ENCODE measurements around the gene CHMP2A.
"Not testable (repeated sequence)": the region's sequence is repeated elsewhere in the genome, so short reads cannot be mapped to it uniquely, and the experiment has no call there.

CHMP2A gene

DNA sequence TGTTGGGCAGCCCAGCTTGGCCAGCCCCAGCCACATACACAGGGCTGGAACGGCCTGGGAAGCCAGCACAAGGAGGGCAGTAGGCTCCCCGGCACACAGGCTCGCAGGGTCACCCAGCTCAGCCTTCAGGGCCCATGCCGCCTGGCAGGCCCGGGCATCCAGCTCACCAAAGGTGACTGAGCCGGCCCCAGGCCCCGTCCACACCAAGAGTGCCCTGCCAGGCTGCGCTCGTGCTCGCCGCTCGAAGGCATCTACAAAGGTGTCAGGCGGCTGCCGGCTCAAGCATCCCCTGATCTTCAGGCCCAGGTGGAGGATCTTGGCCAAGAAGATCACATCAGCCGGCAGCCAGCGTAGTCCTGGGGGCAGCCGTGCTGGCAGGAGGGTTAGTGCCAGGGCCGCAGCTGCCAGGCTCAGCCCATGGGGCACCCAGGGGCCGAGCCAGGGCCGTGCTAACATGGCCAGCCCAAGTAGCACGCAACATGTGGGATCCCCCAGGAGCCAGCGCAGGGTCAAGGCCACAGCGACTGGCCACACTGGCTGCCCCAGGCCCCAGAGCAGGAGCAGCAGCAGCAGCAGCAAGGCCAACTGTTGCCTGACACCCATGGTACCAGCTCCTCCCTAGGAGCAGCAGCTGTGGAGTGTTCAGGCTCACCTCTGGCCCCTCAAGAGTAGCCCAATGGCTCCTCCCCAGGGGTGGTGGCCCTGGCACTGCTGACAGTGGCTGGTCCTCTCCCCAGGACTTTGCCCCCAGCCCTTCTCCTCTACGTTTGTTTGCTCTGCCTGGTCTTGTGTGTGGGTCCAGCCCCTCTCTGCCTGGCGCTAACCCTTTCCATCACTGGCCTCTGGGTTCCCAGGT lies 43.3 kb downstream of the CHMP2A start, which contains the start of gene SLC27A5:
Gene SLC27A5 (minus strand): TSS at position 640 of the 856 bp plus-strand sequence. CDS start 37 bp downstream, at position 603.
- DNase-seq (ENCODE audit: low spot score) = no peak

DNA sequence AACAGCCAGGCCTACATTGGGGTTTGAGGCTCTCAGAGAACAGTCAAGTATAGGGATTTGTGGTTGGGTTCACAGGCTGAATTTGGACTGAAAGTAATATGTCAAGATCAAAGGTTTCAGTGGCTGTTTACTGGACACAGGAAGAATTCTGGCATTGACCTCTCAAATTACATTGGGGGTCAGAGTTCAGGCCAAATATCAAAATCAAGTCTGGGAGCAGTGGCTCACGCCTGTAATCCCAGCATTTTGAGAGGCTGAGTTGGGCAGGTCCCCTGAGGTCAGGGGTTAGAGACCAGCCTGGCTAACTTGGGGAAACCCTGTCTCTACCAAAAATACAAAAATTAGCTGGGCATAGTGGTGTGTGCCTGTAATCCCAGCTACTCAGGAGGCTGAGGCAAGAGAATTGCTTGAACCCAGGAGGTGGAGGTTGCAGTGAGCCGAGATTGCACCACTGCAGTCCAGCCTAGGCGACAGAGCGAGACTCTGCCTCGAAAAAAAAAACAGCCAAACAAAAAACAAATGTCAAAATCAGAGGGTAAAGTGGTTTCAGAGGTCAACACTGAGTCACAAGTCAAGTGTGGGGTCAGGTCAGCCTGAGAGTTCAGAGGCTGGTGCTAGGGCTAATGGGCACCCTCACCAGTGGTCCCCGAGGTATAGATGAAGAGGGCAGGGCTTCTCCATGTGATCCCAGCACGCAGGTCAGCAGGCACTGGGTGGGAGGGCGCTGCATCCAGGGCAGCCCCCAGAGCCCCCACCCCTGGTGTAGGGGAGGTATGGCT lies 44.6 kb downstream of the CHMP2A start:
- DNase-seq (ENCODE audit: low spot score) = no peak

DNA sequence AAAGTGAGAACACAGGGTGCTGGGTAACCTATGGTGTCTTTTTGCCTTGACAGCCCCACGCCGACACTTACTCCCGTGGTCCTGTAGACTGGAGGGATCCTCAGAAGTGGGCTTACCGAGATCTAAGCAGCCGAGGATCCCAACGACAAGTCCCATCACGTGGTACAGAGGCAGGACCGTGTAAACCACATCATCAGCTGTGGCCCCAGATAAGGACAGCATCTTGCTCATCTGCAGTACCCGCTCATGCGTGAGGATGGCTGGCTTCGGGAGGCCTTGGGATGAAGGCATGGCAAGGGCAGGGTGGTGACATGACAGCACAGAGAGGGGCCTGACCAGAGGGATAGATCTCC lies 45.2 kb downstream of the CHMP2A start:
- no peak for DNase-seq (ENCODE audit: low spot score)

DNA sequence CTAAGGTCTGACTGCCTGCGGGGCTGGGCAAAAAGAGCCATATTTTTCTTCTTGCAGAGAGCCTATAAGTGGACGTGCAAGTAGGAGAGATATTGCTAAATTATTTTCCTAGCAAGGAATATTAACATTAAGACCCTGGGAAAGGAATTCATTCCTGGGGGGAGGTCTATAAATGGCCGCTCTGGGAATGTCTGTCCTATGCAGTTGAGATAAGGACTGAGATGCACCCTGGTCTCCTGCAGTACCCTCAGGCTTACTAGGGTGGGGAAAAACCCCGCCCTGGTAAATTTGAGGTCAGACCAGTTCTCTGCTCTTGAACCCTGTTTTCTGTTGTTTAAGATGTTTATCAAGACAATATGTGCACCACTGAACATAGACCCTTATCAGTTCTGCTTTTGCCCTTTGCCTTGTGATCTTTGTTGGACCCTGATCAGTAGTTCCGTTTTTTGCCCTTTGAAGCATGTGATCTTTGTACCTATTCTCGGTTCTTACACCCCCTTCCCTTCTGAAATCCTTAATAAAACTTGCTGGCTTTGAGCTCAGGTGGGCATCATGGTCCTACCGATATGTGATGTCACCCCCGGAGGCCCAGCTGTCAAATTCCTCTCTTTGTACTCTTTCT lies 47.2 kb downstream of the CHMP2A start:
- not testable (repeated sequence) for DNase-seq (ENCODE audit: low spot score)
